Nephron progenitor cell (in vitro differentiated cells): Measurements from ENCODE around the gene HS2ST1.

Experiments used
- DNase-seq: peaks from one replicate; pipeline ENCODE4 v3.0.0; 2021
- H3K27ac Mint-ChIP-seq: 2 replicates; pipeline ENCODE4 v1.8.0; 2021; ENCODE audit warnings: mild to moderate bottlenecking, moderate library complexity, mixed read lengths
- H3K27me3 Mint-ChIP-seq: 2 replicates; pipeline ENCODE4 v1.8.0; 2021; ENCODE audit warnings: mild to moderate bottlenecking, low read depth, mixed read lengths; ENCODE audit not compliant: poor library complexity
- H3K36me3 Mint-ChIP-seq: 2 replicates; pipeline ENCODE4 v1.8.0; 2021; ENCODE audit warnings: low read depth, mixed read lengths
- H3K4me1 Mint-ChIP-seq: 2 replicates; pipeline ENCODE4 v1.8.0; 2021; ENCODE audit warnings: mixed read lengths
- H3K4me3 Mint-ChIP-seq: 2 replicates; pipeline ENCODE4 v1.8.0; 2021; ENCODE audit warnings: mild to moderate bottlenecking, moderate library complexity, mixed read lengths
- H3K9me3 Mint-ChIP-seq: 2 replicates; pipeline ENCODE4 v1.8.0; 2021; ENCODE audit warnings: mild to moderate bottlenecking, moderate library complexity, mixed read lengths
- TF ChIP-seq, protein P1 (sequence below): fragments of 200-600 bp; sonication (generic); IDR thresholded peaks from 2 replicates; pipeline ENCODE4 v1.5.0; 2021; ENCODE audit warnings: antibody characterized with exemption

The HS2ST1 gene

DNA sequence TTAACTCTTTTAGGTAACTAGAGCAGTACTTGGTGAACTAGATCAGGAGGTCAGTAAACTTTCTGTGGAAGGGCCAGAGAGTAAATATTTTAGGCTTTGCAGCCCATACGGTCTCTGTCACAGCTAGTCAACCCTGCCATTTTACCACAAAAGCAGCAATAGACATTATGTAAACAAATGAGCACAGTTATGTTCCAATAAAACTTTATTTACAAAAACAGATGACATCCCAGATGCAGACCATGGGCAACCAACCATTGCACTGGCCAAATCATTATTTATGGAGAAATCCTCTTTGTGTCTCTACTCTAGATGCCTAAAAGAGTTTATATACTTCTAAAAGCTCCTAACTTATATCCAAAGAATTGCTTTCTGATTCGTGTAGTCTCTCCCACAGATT is 192.4 kb downstream of the HS2ST1 start:
- Mint-ChIP-seq H3K27me3 (no peaks in the 10 kb centered on the region), H3K4me1 (peaks cover 32% of the 10 kb centered on the region), H3K27ac (no peak overlapping the region), H3K9me3 (no peaks in the 10 kb centered on the region), H3K4me3 (no peak overlapping the region), H3K36me3 (no peaks in the 10 kb centered on the region)
- DNase-seq = no peak
- TF ChIP-seq, protein P1, sequence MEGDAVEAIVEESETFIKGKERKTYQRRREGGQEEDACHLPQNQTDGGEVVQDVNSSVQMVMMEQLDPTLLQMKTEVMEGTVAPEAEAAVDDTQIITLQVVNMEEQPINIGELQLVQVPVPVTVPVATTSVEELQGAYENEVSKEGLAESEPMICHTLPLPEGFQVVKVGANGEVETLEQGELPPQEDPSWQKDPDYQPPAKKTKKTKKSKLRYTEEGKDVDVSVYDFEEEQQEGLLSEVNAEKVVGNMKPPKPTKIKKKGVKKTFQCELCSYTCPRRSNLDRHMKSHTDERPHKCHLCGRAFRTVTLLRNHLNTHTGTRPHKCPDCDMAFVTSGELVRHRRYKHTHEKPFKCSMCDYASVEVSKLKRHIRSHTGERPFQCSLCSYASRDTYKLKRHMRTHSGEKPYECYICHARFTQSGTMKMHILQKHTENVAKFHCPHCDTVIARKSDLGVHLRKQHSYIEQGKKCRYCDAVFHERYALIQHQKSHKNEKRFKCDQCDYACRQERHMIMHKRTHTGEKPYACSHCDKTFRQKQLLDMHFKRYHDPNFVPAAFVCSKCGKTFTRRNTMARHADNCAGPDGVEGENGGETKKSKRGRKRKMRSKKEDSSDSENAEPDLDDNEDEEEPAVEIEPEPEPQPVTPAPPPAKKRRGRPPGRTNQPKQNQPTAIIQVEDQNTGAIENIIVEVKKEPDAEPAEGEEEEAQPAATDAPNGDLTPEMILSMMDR = no peak

DNA sequence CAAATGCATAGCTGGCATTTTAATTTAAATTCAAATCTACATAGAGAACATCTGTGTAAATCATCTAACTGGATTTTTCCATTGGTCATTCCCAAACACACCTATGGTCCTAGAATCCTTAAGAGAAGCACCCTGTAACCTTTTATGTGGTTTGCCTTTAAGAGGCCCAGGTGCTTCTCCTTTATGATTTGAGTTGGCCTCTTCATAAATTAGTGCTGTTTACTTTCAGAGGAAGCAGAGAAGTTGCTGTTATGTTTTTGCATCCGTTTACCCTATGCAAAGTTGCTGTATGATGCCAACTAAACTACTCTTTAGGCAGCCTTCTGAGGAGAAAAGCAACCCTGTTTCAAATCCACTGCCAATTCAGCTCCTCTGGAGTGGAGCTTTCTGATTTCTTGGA is 193.8 kb downstream of the HS2ST1 start:
- TF ChIP-seq, protein P1 = no peak
- Mint-ChIP-seq H3K9me3 (no peaks in the 10 kb centered on the region), H3K4me3 (no peak overlapping the region), H3K27ac (no peak overlapping the region), H3K4me1 (peaks cover 21% of the 10 kb centered on the region), H3K36me3 (no peaks in the 10 kb centered on the region), H3K27me3 (no peaks in the 10 kb centered on the region)
- no peak for DNase-seq

DNA sequence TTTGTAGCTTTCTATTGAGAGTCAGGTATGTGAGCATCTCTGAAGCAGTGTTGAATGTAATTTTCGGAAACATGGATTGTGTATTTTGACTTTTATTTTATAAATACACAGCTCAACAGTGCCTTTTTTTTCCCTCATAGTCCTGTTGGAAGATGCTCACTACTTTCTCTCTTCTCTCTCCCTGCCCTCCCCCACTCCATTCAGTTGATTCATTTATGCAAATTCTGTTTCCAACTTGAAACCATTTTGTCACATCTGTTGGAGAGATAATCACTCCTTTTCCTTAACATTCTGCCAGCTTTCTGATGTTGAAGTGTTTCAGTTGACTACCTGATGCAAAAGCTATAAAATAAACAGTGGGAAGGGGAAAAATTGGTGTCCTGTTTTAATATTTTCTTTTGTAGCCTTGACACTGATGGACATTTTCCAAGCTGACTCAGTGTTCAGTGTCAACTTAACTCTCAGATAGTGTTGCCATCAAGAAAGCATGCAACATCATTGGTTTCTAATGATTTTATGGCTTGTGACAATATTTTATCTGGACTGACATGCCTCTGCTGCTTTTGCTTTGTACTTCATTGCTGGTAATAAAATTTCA is 194.5 kb downstream of the HS2ST1 start:
- H3K36me3 Mint-ChIP-seq = no peaks in the 10 kb centered on the region
- H3K4me1 Mint-ChIP-seq = peaks cover 18% of the 10 kb centered on the region
- no peak overlapping the region for H3K27ac Mint-ChIP-seq
- no peaks in the 10 kb centered on the region for H3K27me3 Mint-ChIP-seq
- TF ChIP-seq, protein P1 = no peak
- no peak overlapping the region for H3K4me3 Mint-ChIP-seq
- H3K9me3 Mint-ChIP-seq = no peaks in the 10 kb centered on the region
- DNase-seq = no peak

DNA sequence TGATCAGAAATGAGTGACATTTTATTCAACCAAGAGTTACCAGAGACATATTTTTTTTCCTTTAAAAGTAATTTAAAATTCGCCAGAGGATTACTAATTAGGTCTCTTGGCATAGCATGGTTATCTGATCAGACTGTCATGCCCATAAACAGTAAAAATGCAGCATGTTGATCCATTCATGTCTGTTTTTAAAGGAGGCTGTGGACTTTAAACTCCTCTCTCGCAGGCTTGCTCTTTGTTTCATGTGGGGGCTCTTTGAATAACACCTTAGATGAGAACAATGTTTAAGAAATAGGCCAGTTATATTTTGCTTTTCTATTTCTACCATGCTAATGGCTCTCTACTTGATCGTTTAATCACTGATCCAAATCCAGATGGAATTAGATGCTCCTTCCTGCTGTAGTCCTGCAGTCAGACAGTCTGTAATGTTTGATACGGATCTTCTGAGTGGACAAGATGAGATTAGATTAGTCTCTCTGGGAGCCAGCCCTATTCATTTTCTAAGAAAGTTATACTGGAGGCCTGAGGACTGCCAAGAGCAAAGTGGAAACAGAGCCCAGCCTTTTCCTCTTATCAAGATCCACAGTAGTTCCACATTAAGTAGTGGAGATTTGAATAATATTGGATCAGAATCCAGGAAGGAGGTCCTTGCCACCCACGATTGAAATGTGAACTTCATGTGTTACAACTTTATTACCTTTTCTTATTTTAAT is 197.4 kb downstream of the HS2ST1 start:
- H3K4me3 Mint-ChIP-seq = no peak overlapping the region

DNA sequence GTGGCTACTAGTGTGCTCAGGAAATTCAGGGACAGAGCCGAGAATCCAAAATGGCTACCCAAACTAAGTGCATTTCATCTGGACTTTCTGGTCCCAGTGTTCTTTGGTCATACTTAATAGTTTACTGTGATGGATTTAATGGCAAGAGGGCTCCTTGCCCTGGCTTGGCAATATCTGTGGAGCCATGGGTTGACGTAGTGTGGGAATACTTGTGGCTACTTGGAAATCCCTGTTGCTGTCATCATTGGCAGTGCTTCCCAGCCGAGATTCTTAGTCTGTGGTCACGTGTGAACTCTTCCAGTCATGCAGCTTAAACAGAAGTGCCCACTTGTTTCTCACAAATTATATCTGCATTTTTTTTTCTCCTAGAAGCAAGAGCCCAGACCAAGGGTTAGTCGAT is 198.9 kb downstream of the HS2ST1 start:
- TF ChIP-seq, protein P1 = no peak
- no peak for DNase-seq
- Mint-ChIP-seq H3K36me3 (no peaks in the 10 kb centered on the region), H3K27ac (no peak overlapping the region), H3K27me3 (peaks cover 4% of the 10 kb centered on the region), H3K4me1 (peaks cover 18% of the 10 kb centered on the region), H3K9me3 (no peaks in the 10 kb centered on the region), H3K4me3 (no peak overlapping the region)

More for the DNA sequence above, 197.4 kb downstream of the HS2ST1 start:
- H3K4me1 Mint-ChIP-seq = peaks cover 18% of the 10 kb centered on the region
- TF ChIP-seq, protein P1 = no peak
- peak overlapping the region; percentile 36 for H3K27ac Mint-ChIP-seq
- peaks cover 4% of the 10 kb centered on the region for H3K27me3 Mint-ChIP-seq
- no peaks in the 10 kb centered on the region for H3K9me3 Mint-ChIP-seq
- no peak for DNase-seq
- H3K36me3 Mint-ChIP-seq = no peaks in the 10 kb centered on the region
